GM10266 (cell line): ENCODE results near the gene ALDH4A1.
A peak's percentile ranks its signal among the peaks of the same experiment; 100 is the strongest.

Experiments
- DNase-seq: peaks from one replicate; pipeline ENCODE4 v3.0.0; 2012; ENCODE audit errors: extremely low spot score
- TF ChIP-seq, protein P1 (sequence below): IDR thresholded peaks from 2 replicates; pipeline ENCODE4 v1.5.1; 2012; ENCODE audit warnings: mild to moderate bottlenecking, low read depth; ENCODE audit not compliant: control insufficient read depth, insufficient read depth; ENCODE audit errors: missing control alignments

Gene ALDH4A1

DNA sequence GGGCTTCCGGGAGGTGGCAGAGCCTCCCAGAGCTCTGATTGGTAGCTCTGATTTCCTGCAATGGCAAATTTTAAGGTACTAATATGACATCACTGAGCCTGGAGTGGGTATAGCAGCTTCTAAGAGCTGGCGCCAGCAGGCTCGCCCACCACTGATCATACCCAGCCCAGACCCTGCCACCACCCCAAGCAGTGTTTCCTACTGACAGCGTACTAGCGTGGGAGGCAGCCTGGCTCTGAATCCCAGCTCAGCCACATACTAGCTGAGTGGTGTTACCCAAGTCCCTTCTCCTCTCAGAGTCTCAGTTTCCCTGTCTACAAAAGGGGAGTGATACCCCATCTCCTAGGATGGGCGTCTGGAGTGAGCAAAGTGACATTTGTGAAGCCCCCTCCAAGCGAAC lies 13.0 kb upstream of the ALDH4A1 start:
- DNase-seq, result no peak
- TF ChIP-seq, protein P1, sequence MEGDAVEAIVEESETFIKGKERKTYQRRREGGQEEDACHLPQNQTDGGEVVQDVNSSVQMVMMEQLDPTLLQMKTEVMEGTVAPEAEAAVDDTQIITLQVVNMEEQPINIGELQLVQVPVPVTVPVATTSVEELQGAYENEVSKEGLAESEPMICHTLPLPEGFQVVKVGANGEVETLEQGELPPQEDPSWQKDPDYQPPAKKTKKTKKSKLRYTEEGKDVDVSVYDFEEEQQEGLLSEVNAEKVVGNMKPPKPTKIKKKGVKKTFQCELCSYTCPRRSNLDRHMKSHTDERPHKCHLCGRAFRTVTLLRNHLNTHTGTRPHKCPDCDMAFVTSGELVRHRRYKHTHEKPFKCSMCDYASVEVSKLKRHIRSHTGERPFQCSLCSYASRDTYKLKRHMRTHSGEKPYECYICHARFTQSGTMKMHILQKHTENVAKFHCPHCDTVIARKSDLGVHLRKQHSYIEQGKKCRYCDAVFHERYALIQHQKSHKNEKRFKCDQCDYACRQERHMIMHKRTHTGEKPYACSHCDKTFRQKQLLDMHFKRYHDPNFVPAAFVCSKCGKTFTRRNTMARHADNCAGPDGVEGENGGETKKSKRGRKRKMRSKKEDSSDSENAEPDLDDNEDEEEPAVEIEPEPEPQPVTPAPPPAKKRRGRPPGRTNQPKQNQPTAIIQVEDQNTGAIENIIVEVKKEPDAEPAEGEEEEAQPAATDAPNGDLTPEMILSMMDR, result no peak

DNA sequence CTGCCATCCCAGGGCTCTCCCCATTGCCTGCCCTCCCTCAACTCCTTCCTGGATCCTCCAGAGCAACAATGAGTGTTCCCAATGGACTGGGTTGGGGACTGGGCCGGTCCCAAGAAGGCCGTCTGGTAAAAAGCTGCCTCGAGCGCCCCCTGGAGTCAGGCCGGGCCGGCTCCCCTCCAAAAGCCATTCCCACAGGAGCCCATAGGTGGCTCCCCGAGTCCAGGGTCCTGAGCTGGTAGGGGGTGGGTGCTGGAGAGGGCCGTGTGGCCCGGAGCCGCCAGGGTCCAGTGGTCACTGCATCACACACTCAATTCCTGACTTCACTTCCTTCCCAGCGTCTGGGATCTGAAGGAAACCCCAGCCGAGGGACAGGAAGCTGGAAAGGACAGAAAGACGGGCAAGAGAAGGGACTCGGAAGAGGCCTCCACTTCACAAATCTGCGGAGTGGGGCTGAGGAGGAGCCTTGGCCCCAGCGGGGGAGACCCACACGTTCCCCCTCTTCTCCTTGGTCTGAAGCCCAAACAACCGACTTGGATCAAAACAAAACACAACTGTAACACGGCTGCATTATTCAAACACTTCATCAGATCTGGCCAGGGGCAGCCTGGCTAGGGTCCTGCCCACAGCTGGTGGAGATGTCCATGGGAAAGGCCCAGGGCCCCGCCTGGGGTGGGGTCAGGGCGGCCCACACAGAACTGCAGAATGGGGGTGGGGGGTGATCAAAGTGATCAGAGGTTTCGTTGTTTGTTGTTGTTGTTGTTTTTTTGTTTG lies 10.9 kb upstream of the ALDH4A1 start:
- TF ChIP-seq, protein P1, result peak; percentile 96
- peak; percentile 87 for DNase-seq

DNA sequence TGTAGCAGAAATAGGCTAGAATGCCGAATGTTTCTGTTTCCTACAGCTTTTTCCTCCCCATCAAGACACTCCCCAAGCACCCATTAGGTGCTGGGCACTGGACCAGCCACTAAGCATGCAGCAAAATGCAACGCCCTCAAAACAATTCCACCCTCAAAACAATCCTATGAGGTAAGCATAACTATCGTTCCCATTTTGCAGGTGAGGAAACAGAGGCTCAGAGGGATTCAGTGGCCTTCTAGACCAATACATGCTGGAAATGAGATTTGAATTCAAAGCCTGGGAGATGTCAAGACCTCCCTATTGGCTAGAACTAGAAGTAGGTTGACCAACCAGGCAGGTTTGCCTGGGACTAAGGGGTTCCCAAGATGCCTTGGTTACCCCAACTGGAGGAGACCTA lies 10.2 kb upstream of the ALDH4A1 start:
- DNase-seq, result no peak
- TF ChIP-seq, protein P1, result no peak

DNA sequence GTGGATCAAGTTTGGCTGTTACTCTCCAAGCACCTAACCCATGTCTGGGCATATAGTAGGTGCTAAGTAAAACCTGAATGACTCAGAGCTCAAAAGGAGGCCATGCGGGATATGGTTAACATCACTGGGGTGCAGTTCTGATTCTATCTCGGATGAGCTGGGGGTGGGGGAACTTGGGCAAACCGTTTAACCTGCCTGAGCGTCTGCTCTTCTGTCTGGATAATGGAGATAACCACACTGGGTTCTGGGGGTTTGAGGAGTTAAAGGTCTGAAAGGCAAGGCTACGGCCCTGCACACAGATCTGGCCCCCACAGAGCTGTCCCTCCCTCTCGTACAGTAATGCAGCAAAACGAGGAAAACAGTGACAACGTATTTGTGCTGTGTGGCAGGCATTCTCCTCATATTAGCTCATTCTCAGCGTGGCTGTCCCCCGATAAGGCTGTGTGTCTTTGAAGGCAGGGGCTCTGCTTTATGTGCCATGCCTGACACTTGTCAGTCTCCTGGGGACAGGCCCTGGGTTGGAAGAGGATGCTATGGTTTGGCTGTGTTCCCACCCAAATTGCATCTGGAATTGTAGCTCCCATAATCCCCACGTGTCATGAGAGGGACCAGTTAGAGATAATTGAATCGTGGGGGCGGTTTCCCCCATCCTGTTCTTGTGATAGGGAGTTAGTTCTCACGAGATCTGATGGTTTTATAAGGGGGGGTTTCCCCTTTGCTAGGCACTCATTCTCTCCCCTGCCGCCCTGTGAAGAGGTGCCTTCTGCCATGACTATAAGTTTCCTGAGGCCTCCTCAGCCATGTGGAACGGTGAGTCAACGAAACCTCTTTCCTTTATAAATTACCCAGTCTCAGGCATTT lies 6.8 kb upstream of the ALDH4A1 start:
- TF ChIP-seq, protein P1, result no peak
- DNase-seq, result no peak

DNA sequence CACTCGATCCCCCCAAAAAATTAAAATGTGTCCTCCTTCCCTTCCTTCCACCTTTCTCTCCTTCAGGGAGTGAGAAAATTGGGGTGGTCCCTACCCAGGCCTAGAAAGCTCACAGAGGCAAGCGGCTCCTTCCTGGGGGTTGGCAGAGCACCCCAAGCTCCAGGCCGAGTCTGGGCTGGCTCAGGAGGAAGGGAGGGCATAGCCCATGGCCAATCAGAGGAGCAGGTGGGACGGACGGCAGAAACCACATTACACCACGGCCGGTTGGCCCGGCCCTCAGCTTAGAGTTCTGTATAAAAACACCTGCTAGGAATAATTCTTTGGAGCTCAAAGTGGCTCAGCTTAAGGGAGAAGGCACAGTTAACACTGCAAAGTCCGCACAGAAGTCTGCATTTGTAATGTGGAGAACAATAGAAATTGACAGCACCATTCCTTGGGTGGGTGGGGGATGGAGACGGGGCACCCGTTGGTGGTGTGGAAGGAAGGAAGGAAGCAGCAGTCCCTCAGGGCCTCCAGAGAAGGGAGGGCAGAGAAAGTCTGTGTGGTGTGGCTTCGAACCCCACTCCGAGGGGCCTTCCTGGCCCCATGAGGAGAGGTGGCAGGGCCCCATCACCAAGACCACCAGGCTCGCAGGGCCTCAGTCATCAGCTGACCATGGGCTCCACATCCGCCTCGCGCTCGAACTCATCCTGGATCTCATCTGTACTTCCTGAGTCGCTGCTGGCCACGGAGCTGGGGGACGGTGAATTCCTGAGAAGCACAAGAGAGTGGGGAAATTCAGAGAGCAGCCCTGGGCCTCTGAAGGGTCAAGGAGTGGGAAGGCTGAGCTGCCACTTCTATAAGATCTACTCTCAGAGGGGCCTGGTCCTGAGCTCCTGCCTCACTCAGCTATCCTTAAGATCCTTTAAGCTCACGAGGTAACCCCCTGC lies 5.8 kb upstream of the ALDH4A1 start:
- DNase-seq, result peak; percentile 38
- TF ChIP-seq, protein P1, result no peak

DNA sequence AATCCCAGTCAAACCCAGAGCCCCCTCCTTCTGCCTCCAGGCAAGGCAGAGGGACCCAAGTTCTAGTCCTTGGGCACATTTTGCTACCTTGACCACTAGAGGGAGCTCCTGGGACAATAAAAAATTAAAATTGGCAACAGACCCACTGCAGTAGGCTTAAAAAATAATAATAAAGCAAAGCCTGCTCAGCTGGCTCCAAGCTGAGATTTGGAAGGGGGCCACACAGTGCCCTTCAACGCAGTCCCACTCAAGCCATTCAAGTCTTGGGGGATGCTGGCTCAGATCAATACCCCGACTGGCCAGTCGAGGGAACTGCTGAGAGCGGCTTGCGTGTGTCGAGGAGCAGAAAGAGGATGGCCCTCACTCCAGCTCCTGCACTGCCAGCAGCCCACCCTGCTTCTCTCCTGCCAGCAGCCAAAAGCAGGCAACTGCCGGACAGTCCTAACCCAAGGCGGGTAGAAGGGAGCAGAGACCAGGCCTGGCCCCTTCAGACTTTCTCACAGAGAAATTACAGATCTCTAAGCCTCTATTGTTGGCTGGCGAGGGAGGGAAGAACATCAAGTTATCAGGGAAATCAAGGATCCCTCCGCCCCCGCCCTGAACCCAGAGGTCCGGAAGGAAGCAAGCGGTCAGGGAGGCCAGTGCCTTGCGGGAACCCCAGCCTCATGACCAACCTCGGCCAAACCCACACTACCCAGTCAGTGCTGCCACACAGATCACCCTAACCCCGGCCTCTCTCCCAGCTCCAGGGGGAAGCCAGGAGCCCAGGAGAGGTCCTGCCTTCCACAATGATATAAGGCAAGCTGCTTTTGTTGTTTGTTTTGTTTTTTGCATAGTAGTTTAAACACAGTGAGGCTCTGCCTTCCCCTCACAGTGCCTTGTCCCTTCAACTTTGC lies 4.9 kb upstream of the ALDH4A1 start:
- TF ChIP-seq, protein P1, result peak; percentile 76
- peak; percentile 70 for DNase-seq
